Lung (tissue), 12 donors: ENCODE results near the gene HSD17B1. TPM values are rescaled to one million over a fixed set of nuclear protein-coding genes. Genes with fewer than 3 reads are reported as not detected.

Source experiments
- ATAC-seq: fragments of 200-7000 bp; cut with Tn5 transposase; one replicate; pipeline ENCODE4 v1.9.1; 2020; ENCODE audit warnings: moderate number of reproducible peaks; ENCODE audit not compliant: insufficient read depth, low FRiP score
- DNase-seq, 3 donors: peaks; one replicate each; pipeline ENCODE4 v3.0.0-alpha.2; 2013 to 2017
- H3K27ac ChIP-seq, 2 donors: one replicate each; pipeline ENCODE4 v1.5.1; 2013; ENCODE audit warnings: mild to moderate bottlenecking in 2 of 2, moderate library complexity in 2 of 2, control low read depth in 1 of 2, inconsistent platforms in 1 of 2, low read depth in 1 of 2, low read length in 1 of 2
- H3K27me3 ChIP-seq, 3 donors: one replicate each; pipeline ENCODE4 v1.5.1; 2013; ENCODE audit warnings: low read length in 2 of 3; ENCODE audit not compliant: control insufficient read depth in 3 of 3, insufficient read depth in 3 of 3
- H3K36me3 ChIP-seq, 4 donors: one replicate each; pipeline ENCODE4 v1.5.1; 2013; ENCODE audit warnings: low read length in 4 of 4, mild to moderate bottlenecking in 1 of 4, moderate library complexity in 1 of 4; ENCODE audit not compliant: control insufficient read depth in 4 of 4, insufficient read depth in 4 of 4
- H3K4me1 ChIP-seq, 5 donors: one replicate each; pipeline ENCODE4 v1.5.1; 2013; ENCODE audit warnings: low read length in 5 of 5, mild to moderate bottlenecking in 2 of 5, moderate library complexity in 1 of 5; ENCODE audit not compliant: control insufficient read depth in 5 of 5, insufficient read depth in 5 of 5
- H3K4me3 ChIP-seq: one replicate; pipeline ENCODE4 v1.5.1; 2013; ENCODE audit warnings: mild to moderate bottlenecking, control low read depth, moderate library complexity
- H3K9ac ChIP-seq, 2 donors: one replicate each; pipeline ENCODE4 v1.5.1; 2013; ENCODE audit warnings: low read length in 2 of 2, control low read depth in 1 of 2; ENCODE audit not compliant: insufficient read depth in 1 of 2
- H3K9me3 ChIP-seq, 4 donors: one replicate each; pipeline ENCODE4 v1.5.1; 2013; ENCODE audit warnings: low read length in 3 of 4, mild to moderate bottlenecking in 1 of 4, moderate library complexity in 1 of 4; ENCODE audit not compliant: control insufficient read depth in 4 of 4, insufficient read depth in 3 of 4
- WGBS, 2 donors: extraction: QIAGEN DNeasy Blood & Tissue Kit; methylation state at CpG; one replicate each; pipeline ENCODE4 v1.1.7; 2013; 5-methylcytosine and 5-hydroxymethylcytosine counted together
- polyA plus RNA-seq, 2 donors: library from polyadenylated mRNA; stranded (reverse); fragments of 200-250 nt; gene quantifications; one replicate each; pipeline ENCODE4 v1.2.1, GENCODE V29; 2013
- total RNA-seq, 2 donors: library from RNA; depleted of rRNA in 1 of 2; stranded (reverse); fragments of >200 nt in 1 of 2; gene quantifications; one replicate each; pipeline ENCODE4 v1.2.1, GENCODE V29; 2014 to 2021
- TF ChIP-seq, protein P1 (sequence below): IDR thresholded peaks from 2 replicates; pipeline ENCODE4 v1.5.1; 2012; ENCODE audit warnings: mild to moderate bottlenecking; ENCODE audit errors: control extremely low read depth, extremely low read depth
- donor health status: control.
- donor health status: control.
- donor health status: Bipolar disorder and iron deficiency.
- donor health status: healthy.
- donor health status: DM: yes; HTN: yes; CAD: no.

The HSD17B1 gene
- total and polyA plus RNA-seq, 4 donors, result 0.98 to 2.4 (median 1.6) TPM

DNA sequence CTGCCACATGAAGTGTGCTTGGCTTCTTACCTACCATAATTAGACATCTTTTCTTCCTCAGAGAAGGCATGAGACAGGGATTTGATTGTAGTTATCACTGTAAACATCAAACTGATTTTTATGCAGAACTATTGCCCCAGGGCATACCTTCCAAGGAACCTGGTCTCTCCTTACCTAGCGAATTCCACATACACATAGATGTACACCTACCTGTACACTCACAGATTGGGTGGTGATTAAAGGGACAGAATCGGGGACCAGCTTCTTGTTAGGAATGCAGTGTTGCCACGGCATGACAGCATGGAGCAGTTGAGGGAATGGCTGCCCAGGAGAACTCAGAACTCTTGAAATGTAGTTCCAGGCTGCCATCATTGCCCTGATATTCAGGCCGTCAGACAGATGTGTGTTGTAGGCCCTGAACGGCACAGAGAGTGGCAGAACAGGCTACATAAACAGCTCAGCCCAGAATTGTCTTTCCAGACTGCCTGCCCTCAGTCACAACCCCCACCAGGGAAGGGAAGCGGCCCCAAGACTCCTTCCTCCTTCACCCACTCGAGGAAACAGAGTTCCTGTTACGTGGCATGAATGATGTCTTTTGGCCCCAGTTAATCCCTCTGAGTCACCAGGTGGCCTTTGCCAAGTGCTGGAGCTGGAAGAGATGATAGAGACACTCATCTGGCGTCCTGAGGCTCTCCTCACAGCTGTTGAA, 34.5 kb upstream of the HSD17B1 start:
- WGBS, 2 donors, result 24 to 26% methylated on average over 9 of the region's 9 CpGs
- no peak overlapping the region for H3K4me3 ChIP-seq
- ATAC-seq, result peak; percentile 63
- no peaks in the 10 kb centered on the region for H3K9me3 ChIP-seq
- H3K9ac ChIP-seq, result peak overlapping the region in 1 of 2 donors; percentile 75
- no peaks in the 10 kb centered on the region for H3K27me3 ChIP-seq
- peak; percentile 47 to 80 (median 65) for DNase-seq
- peak overlapping the region; percentile 87 to 95 for H3K27ac ChIP-seq
- peaks cover 0 to 34% (median 10%) of the 10 kb centered on the region in 4 donors for H3K36me3 ChIP-seq
- H3K4me1 ChIP-seq, result peaks cover 29 to 61% (median 43%) of the 10 kb centered on the region in 5 donors
- TF ChIP-seq, protein P1, sequence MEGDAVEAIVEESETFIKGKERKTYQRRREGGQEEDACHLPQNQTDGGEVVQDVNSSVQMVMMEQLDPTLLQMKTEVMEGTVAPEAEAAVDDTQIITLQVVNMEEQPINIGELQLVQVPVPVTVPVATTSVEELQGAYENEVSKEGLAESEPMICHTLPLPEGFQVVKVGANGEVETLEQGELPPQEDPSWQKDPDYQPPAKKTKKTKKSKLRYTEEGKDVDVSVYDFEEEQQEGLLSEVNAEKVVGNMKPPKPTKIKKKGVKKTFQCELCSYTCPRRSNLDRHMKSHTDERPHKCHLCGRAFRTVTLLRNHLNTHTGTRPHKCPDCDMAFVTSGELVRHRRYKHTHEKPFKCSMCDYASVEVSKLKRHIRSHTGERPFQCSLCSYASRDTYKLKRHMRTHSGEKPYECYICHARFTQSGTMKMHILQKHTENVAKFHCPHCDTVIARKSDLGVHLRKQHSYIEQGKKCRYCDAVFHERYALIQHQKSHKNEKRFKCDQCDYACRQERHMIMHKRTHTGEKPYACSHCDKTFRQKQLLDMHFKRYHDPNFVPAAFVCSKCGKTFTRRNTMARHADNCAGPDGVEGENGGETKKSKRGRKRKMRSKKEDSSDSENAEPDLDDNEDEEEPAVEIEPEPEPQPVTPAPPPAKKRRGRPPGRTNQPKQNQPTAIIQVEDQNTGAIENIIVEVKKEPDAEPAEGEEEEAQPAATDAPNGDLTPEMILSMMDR, result no peak

DNA sequence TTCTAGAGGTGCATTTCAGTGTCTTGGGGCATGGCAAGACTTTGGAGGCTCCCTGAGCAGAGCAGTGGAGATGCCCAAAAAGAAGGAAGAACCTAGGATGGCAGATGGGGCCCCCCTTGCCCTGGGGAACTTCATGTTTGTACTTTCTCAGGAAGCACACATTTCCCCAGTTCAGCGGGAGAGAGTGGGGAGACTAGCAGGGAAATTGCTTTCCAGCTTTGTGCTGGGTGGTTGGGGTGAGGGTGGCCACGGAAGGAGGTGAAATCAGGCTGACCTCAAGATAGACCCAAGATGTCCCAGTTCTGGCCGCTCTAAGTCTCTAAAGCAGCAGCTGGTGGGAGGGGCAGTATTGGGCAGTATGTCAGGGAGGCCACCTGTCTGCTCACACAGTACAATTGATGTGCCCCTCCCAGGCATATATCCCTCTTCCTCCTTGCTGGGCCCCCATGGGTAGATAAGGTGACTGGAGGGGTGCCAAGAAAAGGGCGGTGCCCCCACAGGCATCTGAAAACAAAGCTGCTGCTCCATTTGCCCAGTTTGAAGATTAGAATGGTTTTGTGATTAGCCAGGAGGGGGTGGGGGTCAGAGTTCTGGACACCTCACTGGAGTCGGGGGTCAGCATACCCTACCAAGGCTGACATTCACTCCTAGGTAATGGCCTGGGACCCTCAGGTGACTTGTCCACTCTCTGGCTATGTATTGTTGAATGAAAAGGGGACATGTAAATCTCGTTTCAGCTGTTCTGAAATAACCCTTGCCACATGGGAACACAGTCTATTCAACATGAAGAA, 33.8 kb upstream of the HSD17B1 start:
- Histone ChIP-seq H3K9ac (peak overlapping the region in 1 of 2 donors; percentile 75), H3K36me3 (peaks cover 0 to 31% (median 10%) of the 10 kb centered on the region in 4 donors), H3K4me1 (peaks cover 29 to 62% (median 43%) of the 10 kb centered on the region in 5 donors), H3K27ac (peak overlapping the region; percentile 87 to 95), H3K4me3 (no peak overlapping the region), H3K27me3 (no peaks in the 10 kb centered on the region), H3K9me3 (no peaks in the 10 kb centered on the region)
- 12 to 19% methylated on average over 6 of the region's 6 CpGs for WGBS, 2 donors
- TF ChIP-seq, protein P1, result no peak
- DNase-seq, result peak; percentile 49 to 64 (median 51)
- ATAC-seq, result no peak

DNA sequence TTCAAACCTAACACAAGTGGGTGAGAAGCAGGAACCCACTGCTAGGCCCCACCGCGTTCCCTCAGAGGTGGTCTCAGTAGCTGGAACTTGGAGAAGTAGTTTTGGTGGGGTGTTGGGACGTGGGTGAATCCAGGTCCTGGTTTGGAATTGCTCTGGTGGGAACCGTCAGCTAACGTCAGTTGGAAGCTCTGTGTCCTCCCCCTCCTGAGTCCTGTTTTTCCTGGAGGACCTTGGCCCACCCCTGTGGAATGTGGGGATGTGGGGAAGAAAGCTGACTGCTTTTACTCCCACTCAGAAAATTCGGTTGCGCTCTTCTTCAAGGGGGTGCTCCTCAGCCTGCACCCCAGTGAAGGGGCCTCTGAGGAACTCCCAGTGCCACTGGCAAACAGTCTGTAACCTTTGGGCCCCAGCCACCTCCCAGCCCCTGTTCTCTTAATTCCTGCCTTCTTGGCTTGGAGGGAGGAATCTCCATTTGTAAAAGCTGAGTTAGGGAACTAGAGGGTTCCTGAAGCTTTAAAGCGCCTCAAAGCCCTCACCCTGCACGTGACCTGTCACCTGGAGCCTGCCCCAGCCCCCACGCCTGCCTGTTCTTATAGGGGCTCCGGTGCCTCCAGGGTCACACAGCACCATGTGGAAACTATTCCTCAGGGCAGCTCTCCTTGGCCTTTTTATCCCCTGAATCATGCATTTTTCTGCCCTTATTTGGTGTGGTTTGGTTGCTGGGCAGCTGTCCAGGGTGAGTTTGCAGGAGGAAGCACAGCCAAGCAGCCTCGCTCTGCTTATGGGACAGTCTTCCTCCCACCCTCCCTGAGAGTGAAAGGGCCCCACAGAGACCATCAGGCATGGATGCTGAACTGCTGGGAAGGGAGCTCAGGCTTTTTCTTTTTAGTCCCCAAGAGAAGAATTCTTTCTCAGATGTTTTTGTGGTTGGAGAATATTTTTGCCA, 32.9 kb upstream of the HSD17B1 start:
- ATAC-seq, result peak; percentile 44
- TF ChIP-seq, protein P1, result no peak
- H3K4me1 ChIP-seq, result peaks cover 29 to 62% (median 43%) of the 10 kb centered on the region in 5 donors
- peak overlapping the region; percentile 8 to 75 for H3K9ac ChIP-seq
- peaks cover 0 to 24% (median 6%) of the 10 kb centered on the region in 4 donors for H3K36me3 ChIP-seq
- H3K27me3 ChIP-seq, result no peaks in the 10 kb centered on the region
- H3K9me3 ChIP-seq, result no peaks in the 10 kb centered on the region
- 31 to 41% methylated on average over 12 of the region's 12 CpGs for WGBS, 2 donors
- peak overlapping the region; percentile 87 to 95 for H3K27ac ChIP-seq
- no peak overlapping the region for H3K4me3 ChIP-seq
- peak; percentile 96 to 99 (median 99) for DNase-seq
